ENCODE data around the gene NOL4L.

The NOL4L gene

GRCh38 chr20:32623667-32624157 lies 38.6 kb upstream of the NOL4L start:
- no peak overlapping the region for H3K4me3 Mint-ChIP-seq
- DNase-seq = peak; percentile 48
- TF ChIP-seq CTCF (IDR thresholded peaks at IDR 0.05) = no peak
- H3K27me3 Mint-ChIP-seq (ENCODE audit: low read depth, poor library complexity) = peaks cover 27% of the 10 kb centered on the region
- H3K9me3 Mint-ChIP-seq = no peaks in the 10 kb centered on the region
- H3K27ac Mint-ChIP-seq = no peak overlapping the region
- H3K4me1 Mint-ChIP-seq = peaks cover 56% of the 10 kb centered on the region
- H3K36me3 Mint-ChIP-seq (ENCODE audit: low read depth) = no peaks in the 10 kb centered on the region

GRCh38 chr20:32622585-32623468 lies 37.7 kb upstream of the NOL4L start:
- Mint-ChIP-seq H3K4me1 (peaks cover 47% of the 10 kb centered on the region), H3K36me3 (ENCODE audit: low read depth) (no peaks in the 10 kb centered on the region), H3K9me3 (no peaks in the 10 kb centered on the region), H3K27ac (no peak overlapping the region), H3K27me3 (ENCODE audit: low read depth, poor library complexity) (peaks cover 21% of the 10 kb centered on the region), H3K4me3 (no peak overlapping the region)
- no peak for TF ChIP-seq CTCF (IDR thresholded peaks at IDR 0.05)
- DNase-seq = no peak

- Mint-ChIP-seq H3K27me3 (ENCODE audit: low read depth, poor library complexity) (peaks cover 21% of the 10 kb centered on the region), H3K36me3 (ENCODE audit: low read depth) (no peaks in the 10 kb centered on the region), H3K9me3 (no peaks in the 10 kb centered on the region), H3K27ac (peak overlapping the region; percentile 37), H3K4me1 (peaks cover 40% of the 10 kb centered on the region), H3K4me3 (no peak overlapping the region)
- DNase-seq = no peak
- TF ChIP-seq CTCF (IDR thresholded peaks at IDR 0.05) = no peak
These were observed 36.9 kb upstream of the NOL4L start for GRCh38 chr20:32621891-32622584.

GRCh38 chr20:32621071-32621890 lies 36.1 kb upstream of the NOL4L start:
- no peaks in the 10 kb centered on the region for H3K9me3 Mint-ChIP-seq
- H3K4me1 Mint-ChIP-seq = peaks cover 40% of the 10 kb centered on the region
- no peaks in the 10 kb centered on the region for H3K36me3 Mint-ChIP-seq (ENCODE audit: low read depth)
- H3K4me3 Mint-ChIP-seq = no peak overlapping the region
- DNase-seq = no peak
- TF ChIP-seq CTCF (IDR thresholded peaks at IDR 0.05) = no peak
- peaks cover 23% of the 10 kb centered on the region for H3K27me3 Mint-ChIP-seq (ENCODE audit: low read depth, poor library complexity)
- H3K27ac Mint-ChIP-seq = peak overlapping the region; percentile 37

GRCh38 chr20:32619586-32619985 lies 34.5 kb upstream of the NOL4L start:
- DNase-seq = no peak
- H3K4me3 Mint-ChIP-seq = no peak overlapping the region
- TF ChIP-seq CTCF (IDR thresholded peaks at IDR 0.05) = no peak
- peaks cover 27% of the 10 kb centered on the region for H3K27me3 Mint-ChIP-seq (ENCODE audit: low read depth, poor library complexity)
- no peaks in the 10 kb centered on the region for H3K36me3 Mint-ChIP-seq (ENCODE audit: low read depth)
- H3K4me1 Mint-ChIP-seq = peaks cover 30% of the 10 kb centered on the region
- H3K9me3 Mint-ChIP-seq = no peaks in the 10 kb centered on the region
- no peak overlapping the region for H3K27ac Mint-ChIP-seq

Data from nephron progenitor cell (in vitro differentiated cells).